Astrocyte (in vitro differentiated cells and primary cell): ENCODE data around the gene LSM14B. TPM values are rescaled to one million over a fixed set of nuclear protein-coding genes. Genes with fewer than 3 reads are reported as not detected.
"Not testable (repeated sequence)": the region's sequence is repeated elsewhere in the genome, so short reads cannot be mapped to it uniquely, and the experiment has no call there.

Experiments used
- DNase-seq: peaks from one replicate; pipeline ENCODE4 v3.0.0-alpha.2; 2010; ENCODE audit warnings: low read depth
- FAIRE-seq: peaks from 2 replicates; lab custom pipeline; 2011; peaks lifted over from hg19 to GRCh38; lab: Jason Lieb, UNC
- H2AFZ ChIP-seq: 2 replicates; pipeline ENCODE4 v1.6.0; 2012; ENCODE audit warnings: low read depth, low read length, inconsistent platforms
- H3K27ac ChIP-seq: 2 replicates; pipeline ENCODE4 v1.5.1; 2011; ENCODE audit warnings: low read depth, low read length, inconsistent platforms
- H3K27me3 ChIP-seq: 2 replicates; pipeline ENCODE4 v1.6.0; 2011; ENCODE audit warnings: low read length, inconsistent platforms; ENCODE audit not compliant: insufficient read depth
- H3K36me3 ChIP-seq: 2 replicates; pipeline ENCODE4 v1.5.1; 2011; ENCODE audit warnings: low read length, inconsistent platforms; ENCODE audit not compliant: insufficient read depth
- H3K4me1 ChIP-seq: 2 replicates; pipeline ENCODE4 v1.5.1; 2011; ENCODE audit warnings: low read length, inconsistent platforms; ENCODE audit not compliant: insufficient read depth
- H3K4me2 ChIP-seq: 2 replicates; pipeline ENCODE4 v1.6.0; 2012; ENCODE audit warnings: low read length, inconsistent platforms
- H3K4me3 ChIP-seq: 2 replicates; pipeline ENCODE4 v1.5.1; 2011; ENCODE audit warnings: low read depth, mild to moderate bottlenecking, low read length, inconsistent platforms; ENCODE audit not compliant: insufficient read depth
- H3K79me2 ChIP-seq: 2 replicates; pipeline ENCODE4 v1.6.0; 2012; ENCODE audit warnings: mild to moderate bottlenecking, low read length, inconsistent platforms; ENCODE audit not compliant: insufficient read depth
- H3K9ac ChIP-seq: 2 replicates; pipeline ENCODE4 v1.6.0; 2012; ENCODE audit warnings: mild to moderate bottlenecking, low read length, inconsistent platforms
- H3K9me3 ChIP-seq: 2 replicates; pipeline ENCODE4 v1.5.1; 2012; ENCODE audit warnings: low read depth, mild to moderate bottlenecking, low read length, inconsistent platforms; ENCODE audit not compliant: insufficient read depth
- H4K20me1 ChIP-seq: 2 replicates; pipeline ENCODE4 v1.6.0; 2012; ENCODE audit warnings: low read length, inconsistent platforms; ENCODE audit not compliant: insufficient read depth
- H3K27ac Mint-ChIP-seq: one replicate; pipeline ENCODE4 v1.8.0; 2021; ENCODE audit warnings: mild to moderate bottlenecking, mixed read lengths; ENCODE audit not compliant: unreplicated experiment
- H3K27me3 Mint-ChIP-seq: one replicate; pipeline ENCODE4 v1.8.0; 2021; ENCODE audit warnings: low read depth, mixed read lengths; ENCODE audit not compliant: unreplicated experiment
- H3K36me3 Mint-ChIP-seq: one replicate; pipeline ENCODE4 v1.8.0; 2021; ENCODE audit warnings: low read depth, mixed read lengths; ENCODE audit not compliant: unreplicated experiment
- H3K4me1 Mint-ChIP-seq: one replicate; pipeline ENCODE4 v1.8.0; 2021; ENCODE audit warnings: low read depth, mixed read lengths; ENCODE audit not compliant: unreplicated experiment
- H3K4me3 Mint-ChIP-seq: one replicate; pipeline ENCODE4 v1.8.0; 2021; ENCODE audit warnings: mild to moderate bottlenecking, moderate library complexity, mixed read lengths; ENCODE audit not compliant: unreplicated experiment
- H3K9me3 Mint-ChIP-seq: one replicate; pipeline ENCODE4 v1.8.0; 2021; ENCODE audit warnings: mild to moderate bottlenecking, mixed read lengths; ENCODE audit not compliant: unreplicated experiment
- EZH2 ChIP-seq: IDR thresholded peaks from 2 replicates; pipeline ENCODE4 v1.6.1; 2012; ENCODE audit warnings: mild to moderate bottlenecking, low read length, inconsistent platforms; ENCODE audit not compliant: insufficient read depth
- total RNA-seq: library from RNA; stranded (reverse); gene quantifications from 2 replicates; pipeline ENCODE4 v1.2.1, GENCODE V29; 2021
- TF ChIP-seq, protein P1 (sequence below): IDR thresholded peaks from 2 replicates; pipeline ENCODE4 v1.5.1; 2011; ENCODE audit warnings: low read depth, mild to moderate bottlenecking, inconsistent platforms, low read length, moderate library complexity; ENCODE audit not compliant: insufficient read depth

Gene LSM14B
- total RNA-seq, 1 donor from 2014 or later: 27.1 TPM

DNA sequence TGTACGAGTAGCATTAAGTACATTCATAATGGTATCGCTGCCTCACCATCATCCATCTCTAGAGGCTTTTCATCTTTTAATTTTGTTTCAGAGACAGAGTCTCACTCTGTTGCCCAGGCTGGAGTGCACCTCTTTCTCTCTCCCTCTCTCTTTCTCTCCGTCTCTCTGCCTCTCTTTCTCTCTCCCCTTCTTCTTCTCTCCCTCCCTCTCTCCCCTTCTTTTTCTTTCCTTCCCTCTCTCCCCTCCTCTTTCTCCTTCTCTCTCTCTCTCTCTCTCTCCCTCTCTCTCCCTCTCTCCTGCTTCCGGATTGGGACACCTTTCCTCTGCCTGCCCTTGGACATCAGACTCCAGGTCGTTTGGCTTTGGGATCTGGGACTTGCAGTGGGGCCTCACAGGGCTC is 39.0 kb upstream of the LSM14B start:
- TF ChIP-seq, protein P1, sequence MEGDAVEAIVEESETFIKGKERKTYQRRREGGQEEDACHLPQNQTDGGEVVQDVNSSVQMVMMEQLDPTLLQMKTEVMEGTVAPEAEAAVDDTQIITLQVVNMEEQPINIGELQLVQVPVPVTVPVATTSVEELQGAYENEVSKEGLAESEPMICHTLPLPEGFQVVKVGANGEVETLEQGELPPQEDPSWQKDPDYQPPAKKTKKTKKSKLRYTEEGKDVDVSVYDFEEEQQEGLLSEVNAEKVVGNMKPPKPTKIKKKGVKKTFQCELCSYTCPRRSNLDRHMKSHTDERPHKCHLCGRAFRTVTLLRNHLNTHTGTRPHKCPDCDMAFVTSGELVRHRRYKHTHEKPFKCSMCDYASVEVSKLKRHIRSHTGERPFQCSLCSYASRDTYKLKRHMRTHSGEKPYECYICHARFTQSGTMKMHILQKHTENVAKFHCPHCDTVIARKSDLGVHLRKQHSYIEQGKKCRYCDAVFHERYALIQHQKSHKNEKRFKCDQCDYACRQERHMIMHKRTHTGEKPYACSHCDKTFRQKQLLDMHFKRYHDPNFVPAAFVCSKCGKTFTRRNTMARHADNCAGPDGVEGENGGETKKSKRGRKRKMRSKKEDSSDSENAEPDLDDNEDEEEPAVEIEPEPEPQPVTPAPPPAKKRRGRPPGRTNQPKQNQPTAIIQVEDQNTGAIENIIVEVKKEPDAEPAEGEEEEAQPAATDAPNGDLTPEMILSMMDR: no peak
- no peak for TF ChIP-seq EZH2
- Histone ChIP-seq H3K4me3 (no peak overlapping the region), H3K79me2 (no peaks in the 10 kb centered on the region), H3K27ac (no peak overlapping the region), H3K27me3 (peaks cover 2% of the 10 kb centered on the region), H2AFZ (no peak overlapping the region), H3K36me3 (no peaks in the 10 kb centered on the region), H3K9ac (no peak overlapping the region), H4K20me1 (no peaks in the 10 kb centered on the region), H3K4me1 (peaks cover 4% of the 10 kb centered on the region), H3K4me2 (no peak overlapping the region), H3K9me3 (no peaks in the 10 kb centered on the region)
- H3K4me3 Mint-ChIP-seq: no peak overlapping the region
- H3K27me3 Mint-ChIP-seq: peaks cover 28% of the 10 kb centered on the region
- FAIRE-seq: no peak
- peaks cover 2% of the 10 kb centered on the region for H3K36me3 Mint-ChIP-seq
- H3K4me1 Mint-ChIP-seq: no peaks in the 10 kb centered on the region
- H3K27ac Mint-ChIP-seq: no peak overlapping the region
- peaks cover 17% of the 10 kb centered on the region for H3K9me3 Mint-ChIP-seq
- DNase-seq: no peak

GRCh38 chr20:62084224-62084623 is 38.1 kb upstream of the LSM14B start:
- not testable (repeated sequence) for H3K4me1 ChIP-seq

GRCh38 chr20:62085206-62085605 is 37.1 kb upstream of the LSM14B start:
- Histone ChIP-seq H3K4me2 (no peak overlapping the region), H3K9ac (no peak overlapping the region), H3K4me1 (peaks cover 4% of the 10 kb centered on the region), H3K4me3 (no peak overlapping the region), H4K20me1 (no peaks in the 10 kb centered on the region), H3K27me3 (peaks cover 2% of the 10 kb centered on the region), H3K36me3 (no peaks in the 10 kb centered on the region), H3K9me3 (no peaks in the 10 kb centered on the region), H3K27ac (no peak overlapping the region), H2AFZ (no peak overlapping the region), H3K79me2 (no peaks in the 10 kb centered on the region)
- peak overlapping the region; percentile 53 for H3K27ac Mint-ChIP-seq
- H3K4me1 Mint-ChIP-seq: no peaks in the 10 kb centered on the region
- peaks cover 2% of the 10 kb centered on the region for H3K36me3 Mint-ChIP-seq
- no peak for FAIRE-seq
- peaks cover 9% of the 10 kb centered on the region for H3K9me3 Mint-ChIP-seq
- no peak overlapping the region for H3K4me3 Mint-ChIP-seq
- no peak for TF ChIP-seq EZH2
- TF ChIP-seq, protein P1: no peak
- DNase-seq: no peak
- peaks cover 20% of the 10 kb centered on the region for H3K27me3 Mint-ChIP-seq

More at GRCh38 chr20:62084224-62084623, 38.1 kb upstream of the LSM14B start:
- not testable (repeated sequence) for H3K27ac ChIP-seq, H3K36me3 Mint-ChIP-seq, H3K27me3 ChIP-seq, H4K20me1 ChIP-seq, DNase-seq, H3K9ac ChIP-seq, FAIRE-seq, H2AFZ ChIP-seq, H3K9me3 ChIP-seq, H3K36me3 ChIP-seq, H3K4me3 Mint-ChIP-seq, H3K4me3 ChIP-seq, H3K4me1 Mint-ChIP-seq, H3K27ac Mint-ChIP-seq, H3K4me2 ChIP-seq, H3K79me2 ChIP-seq
- Mint-ChIP-seq H3K27me3 (peaks cover 24% of the 10 kb centered on the region), H3K9me3 (peaks cover 10% of the 10 kb centered on the region)
